Right atrium auricular region (tissue), 2 donors: ENCODE results near the gene FBXL17. TPM values are rescaled to one million over a fixed set of nuclear protein-coding genes. Genes with fewer than 3 reads are reported as not detected.

ENCODE experiments used
- DNase-seq: peaks from one replicate; pipeline ENCODE4 v3.0.0-alpha.2; 2019; ENCODE audit warnings: low spot score
- H3K27ac ChIP-seq, 2 donors: fragments of 200-600 bp; sonication (generic); 1 replicate in 1 of 2; 2 replicates in 1 of 2; pipeline ENCODE4 v1.5.1; 2016 to 2019
- H3K27me3 ChIP-seq, 2 donors: fragments of 200-600 bp; sonication (generic); one replicate each; pipeline versions ENCODE4 v1.5.1 to v1.6.0; 2017 to 2019
- H3K36me3 ChIP-seq: fragments of 200-600 bp; sonication (generic); one replicate; pipeline ENCODE4 v1.5.1; 2016
- H3K4me1 ChIP-seq, 2 donors: fragments of 200-600 bp; sonication (generic); one replicate each; pipeline versions ENCODE4 v1.5.1 to v1.6.0; 2017 to 2019
- H3K4me3 ChIP-seq, 2 donors: fragments of 200-600 bp; sonication (generic); 1 replicate in 1 of 2; 2 replicates in 1 of 2; pipeline ENCODE4 v1.5.1; 2017 to 2019; ENCODE audit warnings: mild to moderate bottlenecking in 1 of 2, moderate library complexity in 1 of 2
- H3K9me3 ChIP-seq, 2 donors: fragments of 200-600 bp; sonication (generic); one replicate each; pipeline ENCODE4 v1.5.1; 2019
- total RNA-seq, 2 donors: library from RNA; depleted of rRNA; stranded (reverse); fragments of >200 nt; gene quantifications; one replicate each; pipeline ENCODE4 v1.1.0, GENCODE V29; 2016
- TF ChIP-seq, protein P1 (sequence below), 2 donors: fragments of 200-600 bp; sonication (generic); IDR thresholded peaks; one replicate each; pipeline ENCODE4 v1.5.1; 2019; ENCODE audit warnings: antibody characterized with exemption in 2 of 2

FBXL17 gene
- total RNA-seq, 2 donors from 2014 or later: 16.1 to 31.7 TPM

GRCh38 chr5:108238461-108238860 is 143.4 kb downstream of the FBXL17 start:
- TF ChIP-seq, protein P1, sequence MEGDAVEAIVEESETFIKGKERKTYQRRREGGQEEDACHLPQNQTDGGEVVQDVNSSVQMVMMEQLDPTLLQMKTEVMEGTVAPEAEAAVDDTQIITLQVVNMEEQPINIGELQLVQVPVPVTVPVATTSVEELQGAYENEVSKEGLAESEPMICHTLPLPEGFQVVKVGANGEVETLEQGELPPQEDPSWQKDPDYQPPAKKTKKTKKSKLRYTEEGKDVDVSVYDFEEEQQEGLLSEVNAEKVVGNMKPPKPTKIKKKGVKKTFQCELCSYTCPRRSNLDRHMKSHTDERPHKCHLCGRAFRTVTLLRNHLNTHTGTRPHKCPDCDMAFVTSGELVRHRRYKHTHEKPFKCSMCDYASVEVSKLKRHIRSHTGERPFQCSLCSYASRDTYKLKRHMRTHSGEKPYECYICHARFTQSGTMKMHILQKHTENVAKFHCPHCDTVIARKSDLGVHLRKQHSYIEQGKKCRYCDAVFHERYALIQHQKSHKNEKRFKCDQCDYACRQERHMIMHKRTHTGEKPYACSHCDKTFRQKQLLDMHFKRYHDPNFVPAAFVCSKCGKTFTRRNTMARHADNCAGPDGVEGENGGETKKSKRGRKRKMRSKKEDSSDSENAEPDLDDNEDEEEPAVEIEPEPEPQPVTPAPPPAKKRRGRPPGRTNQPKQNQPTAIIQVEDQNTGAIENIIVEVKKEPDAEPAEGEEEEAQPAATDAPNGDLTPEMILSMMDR (IDR thresholded peaks at IDR 0.05): no peak
- DNase-seq: no peak
- Histone ChIP-seq H3K27ac (no peak overlapping the region), H3K4me1 (peaks cover 0 to 6% of the 10 kb centered on the region in 2 donors), H3K4me3 (no peak overlapping the region), H3K9me3 (no peaks in the 10 kb centered on the region), H3K36me3 (no peaks in the 10 kb centered on the region), H3K27me3 (no peaks in the 10 kb centered on the region)

DNA sequence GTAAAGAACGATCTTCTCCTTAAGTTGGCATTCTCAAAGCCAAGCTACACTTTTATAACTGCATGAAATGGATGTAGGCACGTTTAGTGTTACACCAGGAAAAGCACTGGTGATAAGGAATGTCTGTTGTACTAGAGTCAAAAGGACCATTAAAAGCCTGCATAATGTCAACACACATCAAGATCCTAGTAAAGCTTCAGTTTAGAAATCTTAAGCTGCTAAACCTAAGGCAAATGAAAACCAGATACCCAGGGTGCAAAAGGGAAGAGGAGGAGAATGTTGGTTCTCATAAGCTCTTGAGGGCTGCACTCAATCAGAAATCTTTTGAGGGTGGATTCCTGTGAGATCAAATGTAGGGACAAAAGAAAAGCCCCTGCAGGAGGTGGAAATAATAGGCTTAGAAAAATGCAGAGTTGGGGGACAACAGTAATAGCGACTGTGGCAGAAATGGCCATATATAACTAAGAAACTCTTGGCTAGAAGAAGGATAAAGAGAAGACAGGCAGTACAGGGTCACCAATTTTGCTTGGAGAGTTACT is 148.2 kb downstream of the FBXL17 start:
- Histone ChIP-seq H3K27ac (no peak overlapping the region), H3K9me3 (no peaks in the 10 kb centered on the region), H3K27me3 (no peaks in the 10 kb centered on the region), H3K4me3 (no peak overlapping the region), H3K36me3 (no peaks in the 10 kb centered on the region), H3K4me1 (peaks cover 0 to 7% of the 10 kb centered on the region in 2 donors)
- TF ChIP-seq, protein P1 (IDR thresholded peaks at IDR 0.05): no peak
- DNase-seq: no peak

GRCh38 chr5:108232805-108233204 is 149.1 kb downstream of the FBXL17 start:
- Histone ChIP-seq H3K36me3 (no peaks in the 10 kb centered on the region), H3K9me3 (no peaks in the 10 kb centered on the region), H3K27me3 (no peaks in the 10 kb centered on the region), H3K4me3 (no peak overlapping the region), H3K4me1 (peaks cover 0 to 7% of the 10 kb centered on the region in 2 donors), H3K27ac (no peak overlapping the region)
- DNase-seq: no peak
- TF ChIP-seq, protein P1 (IDR thresholded peaks at IDR 0.05): no peak

DNA sequence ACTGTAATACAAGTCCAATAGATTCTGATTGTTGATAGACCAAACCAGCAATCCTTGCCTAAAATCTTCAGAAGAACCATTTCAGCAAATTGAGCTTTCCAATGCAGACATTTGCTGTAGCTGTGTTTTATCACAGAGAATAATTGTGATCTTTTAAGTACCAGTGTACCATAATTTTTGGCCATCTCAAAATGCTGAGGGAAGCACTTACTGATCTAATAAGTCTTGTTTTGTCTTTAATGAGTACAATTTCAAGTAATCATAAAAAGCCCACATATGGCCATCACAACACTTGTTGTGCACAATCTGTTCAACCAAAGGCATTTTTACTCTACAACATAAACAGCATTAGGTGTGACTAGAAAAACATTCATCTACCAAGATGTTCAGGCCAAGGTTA is 159.9 kb downstream of the FBXL17 start:
- H3K27ac ChIP-seq: no peak overlapping the region
- no peak for DNase-seq
- TF ChIP-seq, protein P1 (IDR thresholded peaks at IDR 0.05): no peak
- no peak overlapping the region for H3K4me3 ChIP-seq
- H3K4me1 ChIP-seq: no peaks in the 10 kb centered on the region
- H3K9me3 ChIP-seq: no peaks in the 10 kb centered on the region
- no peaks in the 10 kb centered on the region for H3K36me3 ChIP-seq
- no peaks in the 10 kb centered on the region for H3K27me3 ChIP-seq

- no peaks in the 10 kb centered on the region for H3K4me1 ChIP-seq
- H3K4me3 ChIP-seq: no peak overlapping the region
- no peak for DNase-seq
- H3K9me3 ChIP-seq: no peaks in the 10 kb centered on the region
- TF ChIP-seq, protein P1 (IDR thresholded peaks at IDR 0.05): no peak
- H3K27ac ChIP-seq: no peak overlapping the region
- no peaks in the 10 kb centered on the region for H3K36me3 ChIP-seq
- H3K27me3 ChIP-seq: no peaks in the 10 kb centered on the region
Observed at GRCh38 chr5:108220834-108221233, 161.1 kb downstream of the FBXL17 start.

DNA sequence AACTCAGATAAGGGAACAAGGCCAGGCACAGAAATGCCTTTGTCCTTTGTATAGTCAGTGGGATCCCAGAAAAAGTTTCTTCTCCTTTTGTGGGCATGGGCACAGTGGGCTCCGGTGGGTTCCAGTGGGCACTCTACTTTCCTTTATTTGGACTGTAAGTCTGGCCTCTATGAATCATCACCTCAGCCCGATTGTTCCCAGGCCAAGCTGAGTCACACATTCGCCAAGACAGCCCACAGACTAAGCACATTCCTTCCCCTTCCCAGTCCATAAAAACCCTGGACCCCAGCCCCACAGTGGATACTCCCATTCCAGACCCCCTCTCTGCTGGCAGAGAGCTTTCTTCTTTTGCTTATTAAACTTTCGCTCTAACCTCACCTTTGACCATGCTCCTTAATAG is 165.0 kb downstream of the FBXL17 start:
- Histone ChIP-seq H3K4me3 (no peak overlapping the region), H3K27me3 (no peaks in the 10 kb centered on the region), H3K4me1 (no peaks in the 10 kb centered on the region), H3K36me3 (no peaks in the 10 kb centered on the region), H3K27ac (no peak overlapping the region), H3K9me3 (no peaks in the 10 kb centered on the region)
- DNase-seq: no peak
- TF ChIP-seq, protein P1 (IDR thresholded peaks at IDR 0.05): no peak
